HepG2 (cell line): ENCODE results near the gene SERINC5. TPM values are rescaled to one million over a fixed set of nuclear protein-coding genes. Genes with fewer than 3 reads are reported as not detected.

ENCODE experiments used
- EEA1 ChIP-seq: sonication (generic); formaldehyde crosslinking; IDR thresholded peaks from 2 replicates; pipeline ENCODE4 v1.5.1; 2020; ENCODE audit warnings: mild to moderate bottlenecking, missing genetic modification reagents, borderline replicate concordance
- ERF ChIP-seq: IDR thresholded peaks from 2 replicates; pipeline ENCODE4 v1.6.1; 2018; ENCODE audit warnings: missing biosample characterization, missing genetic modification reagents
- JUND ChIP-seq: sonication (generic); formaldehyde crosslinking; IDR thresholded peaks from 2 replicates; pipeline ENCODE4 v1.8.0; 2022; ENCODE audit warnings: mild to moderate bottlenecking, missing genetic modification reagents
- NCOA2 ChIP-seq: sonication (generic); formaldehyde crosslinking; IDR thresholded peaks from 2 replicates; pipeline ENCODE4 v1.8.0; 2022; ENCODE audit warnings: inconsistent platforms
- NFE2L2 ChIP-seq: fragments of 150-350 bp; IDR thresholded peaks from 2 replicates; pipeline ENCODE4 v1.6.1; 2014; ENCODE audit warnings: low read length
- POGZ ChIP-seq: sonication (generic); formaldehyde crosslinking; IDR thresholded peaks from 2 replicates; pipeline ENCODE4 v1.4.0; 2020; ENCODE audit warnings: mild to moderate bottlenecking, missing genetic modification reagents
- RXRA ChIP-seq: sonication (generic); formaldehyde crosslinking; IDR thresholded peaks from 2 replicates; pipeline ENCODE4 v1.5.1; 2020; ENCODE audit warnings: missing genetic modification reagents
- SOX5 ChIP-seq: IDR thresholded peaks from 2 replicates; pipeline ENCODE4 v1.6.1; 2016; ENCODE audit warnings: borderline replicate concordance
- ZBTB8A ChIP-seq: sonication (generic); formaldehyde crosslinking; IDR thresholded peaks from 2 replicates; pipeline ENCODE4 v1.4.0; 2020; ENCODE audit warnings: mild to moderate bottlenecking, low read depth, missing genetic modification reagents, borderline replicate concordance
- ZFP1 ChIP-seq: IDR thresholded peaks from 2 replicates; pipeline ENCODE4 v1.6.1; 2016
- ZNF781 ChIP-seq: sonication (generic); formaldehyde crosslinking; IDR thresholded peaks from 2 replicates; pipeline ENCODE4 v1.5.1; 2020; ENCODE audit warnings: borderline replicate concordance, mild to moderate bottlenecking, missing genetic modification reagents; ENCODE audit errors: not compliant biosample characterization
- polyA plus RNA-seq, 8 experiments: library from polyadenylated mRNA; depleted of rRNA in 3 of 8; stranded (reverse) in 7 of 8; unstranded in 1 of 8; fragments of >200 nt; fragmentation: Illumina TruSeq in 4 of 8; extraction: Trizol in 4 of 8; gene quantifications; 2 replicates each; pipeline versions ENCODE4 v1.2.1 to v1.2.3, GENCODE V29; 2011 to 2016; ENCODE audit warnings: low read depth in 4 of 8, missing spikeins in 1 of 8, mixed read lengths in 1 of 8; ENCODE audit not compliant: insufficient read depth in 1 of 8
- total RNA-seq, 5 experiments: library from RNA; depleted of rRNA; stranded (reverse); fragments of >200 nt; fragmentation: Illumina TruSeq; extraction: Trizol; gene quantifications; 2 replicates each; pipeline ENCODE4 v1.2.3, GENCODE V29; 2016; ENCODE audit warnings: low read depth in 1 of 5
- TF ChIP-seq, protein P1 (sequence below): sonication (generic); formaldehyde crosslinking; conservative IDR thresholded peaks from 2 replicates; pipeline ENCODE4 v1.4.0; 2020; ENCODE audit warnings: mild to moderate bottlenecking, missing genetic modification reagents, moderate library complexity
- TF ChIP-seq, protein P2 (sequence below): sonication (generic); formaldehyde crosslinking; IDR thresholded peaks from 2 replicates; pipeline ENCODE4 v1.4.0; 2020; ENCODE audit warnings: mild to moderate bottlenecking, missing genetic modification reagents, borderline replicate concordance
- TF ChIP-seq, protein P3 (sequence below): sonication (generic); formaldehyde crosslinking; IDR thresholded peaks from 2 replicates; pipeline ENCODE4 v1.4.0; 2020; ENCODE audit warnings: missing genetic modification reagents, low read depth, mild to moderate bottlenecking, borderline replicate concordance
- TF ChIP-seq, protein P4 (sequence below): sonication (generic); formaldehyde crosslinking; IDR thresholded peaks from 2 replicates; pipeline ENCODE4 v1.4.0; 2020; ENCODE audit warnings: missing genetic modification reagents

SERINC5 gene
- total and polyA plus RNA-seq, 2 of the 13 experiments (the other 11 are each of a cell fraction or from before 2014, with no cell fraction given) = 17.3 to 22.8 TPM

DNA sequence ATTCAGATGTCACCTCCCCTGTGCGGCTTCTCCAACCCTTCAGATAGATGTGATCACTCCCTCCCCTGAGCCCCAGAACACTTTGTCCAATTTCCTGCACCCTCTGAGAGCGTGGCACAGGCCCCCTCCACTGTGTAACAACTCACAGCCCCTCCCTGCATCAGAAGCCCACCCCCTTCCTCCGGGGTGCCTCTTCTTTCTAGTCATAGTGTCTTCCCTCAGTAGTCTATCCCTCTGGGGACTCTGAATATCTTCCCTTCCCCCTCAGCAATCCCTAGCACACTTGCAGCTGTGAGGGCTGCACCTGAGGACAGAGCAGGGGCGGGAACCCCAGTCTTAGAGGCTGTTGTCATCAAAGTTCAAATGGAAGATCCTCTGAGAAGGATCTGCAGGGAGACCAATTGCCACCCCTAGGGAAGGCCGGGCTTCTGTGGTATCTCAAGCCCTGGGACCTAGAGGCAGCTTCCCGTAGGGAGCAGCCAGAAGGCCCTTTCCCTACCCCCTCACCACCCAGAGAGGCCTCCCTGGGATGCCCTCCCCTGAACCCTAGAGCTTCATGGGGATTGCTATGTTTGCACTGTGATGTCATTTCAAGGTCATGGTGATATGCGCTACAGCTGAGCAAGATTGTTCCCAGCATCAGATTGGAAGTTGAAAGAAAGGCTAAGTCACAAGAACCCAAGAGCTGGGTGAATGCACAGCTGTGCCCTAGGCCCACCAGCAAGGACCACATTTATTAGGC is 150.0 kb downstream of the SERINC5 start (continued):
- TF ChIP-seq, protein P1, sequence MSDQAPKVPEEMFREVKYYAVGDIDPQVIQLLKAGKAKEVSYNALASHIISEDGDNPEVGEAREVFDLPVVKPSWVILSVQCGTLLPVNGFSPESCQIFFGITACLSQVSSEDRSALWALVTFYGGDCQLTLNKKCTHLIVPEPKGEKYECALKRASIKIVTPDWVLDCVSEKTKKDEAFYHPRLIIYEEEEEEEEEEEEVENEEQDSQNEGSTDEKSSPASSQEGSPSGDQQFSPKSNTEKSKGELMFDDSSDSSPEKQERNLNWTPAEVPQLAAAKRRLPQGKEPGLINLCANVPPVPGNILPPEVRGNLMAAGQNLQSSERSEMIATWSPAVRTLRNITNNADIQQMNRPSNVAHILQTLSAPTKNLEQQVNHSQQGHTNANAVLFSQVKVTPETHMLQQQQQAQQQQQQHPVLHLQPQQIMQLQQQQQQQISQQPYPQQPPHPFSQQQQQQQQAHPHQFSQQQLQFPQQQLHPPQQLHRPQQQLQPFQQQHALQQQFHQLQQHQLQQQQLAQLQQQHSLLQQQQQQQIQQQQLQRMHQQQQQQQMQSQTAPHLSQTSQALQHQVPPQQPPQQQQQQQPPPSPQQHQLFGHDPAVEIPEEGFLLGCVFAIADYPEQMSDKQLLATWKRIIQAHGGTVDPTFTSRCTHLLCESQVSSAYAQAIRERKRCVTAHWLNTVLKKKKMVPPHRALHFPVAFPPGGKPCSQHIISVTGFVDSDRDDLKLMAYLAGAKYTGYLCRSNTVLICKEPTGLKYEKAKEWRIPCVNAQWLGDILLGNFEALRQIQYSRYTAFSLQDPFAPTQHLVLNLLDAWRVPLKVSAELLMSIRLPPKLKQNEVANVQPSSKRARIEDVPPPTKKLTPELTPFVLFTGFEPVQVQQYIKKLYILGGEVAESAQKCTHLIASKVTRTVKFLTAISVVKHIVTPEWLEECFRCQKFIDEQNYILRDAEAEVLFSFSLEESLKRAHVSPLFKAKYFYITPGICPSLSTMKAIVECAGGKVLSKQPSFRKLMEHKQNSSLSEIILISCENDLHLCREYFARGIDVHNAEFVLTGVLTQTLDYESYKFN = peak; percentile 88
- TF ChIP-seq JUND (CRISPR knock-in tag) (no peak), SOX5 (CRISPR knock-in tag) (peak; percentile 60; the same call in 1 of the 2 replicates), POGZ (CRISPR knock-in tag) (peak; percentile 68), ZBTB8A (no peak), EEA1 (CRISPR knock-in tag) (no peak), ERF (CRISPR knock-in tag) (0 out of 2 replicates have a peak, but pooled peaks have one; percentile 19), ZFP1 (0 out of 2 replicates have a peak, but pooled peaks have one; percentile 52), RXRA (peak; percentile 97), ZNF781 (CRISPR knock-in tag) (no peak), NCOA2 (CRISPR knock-in tag) (peak; percentile 88), NFE2L2 (no peak)
- TF ChIP-seq, protein P2, sequence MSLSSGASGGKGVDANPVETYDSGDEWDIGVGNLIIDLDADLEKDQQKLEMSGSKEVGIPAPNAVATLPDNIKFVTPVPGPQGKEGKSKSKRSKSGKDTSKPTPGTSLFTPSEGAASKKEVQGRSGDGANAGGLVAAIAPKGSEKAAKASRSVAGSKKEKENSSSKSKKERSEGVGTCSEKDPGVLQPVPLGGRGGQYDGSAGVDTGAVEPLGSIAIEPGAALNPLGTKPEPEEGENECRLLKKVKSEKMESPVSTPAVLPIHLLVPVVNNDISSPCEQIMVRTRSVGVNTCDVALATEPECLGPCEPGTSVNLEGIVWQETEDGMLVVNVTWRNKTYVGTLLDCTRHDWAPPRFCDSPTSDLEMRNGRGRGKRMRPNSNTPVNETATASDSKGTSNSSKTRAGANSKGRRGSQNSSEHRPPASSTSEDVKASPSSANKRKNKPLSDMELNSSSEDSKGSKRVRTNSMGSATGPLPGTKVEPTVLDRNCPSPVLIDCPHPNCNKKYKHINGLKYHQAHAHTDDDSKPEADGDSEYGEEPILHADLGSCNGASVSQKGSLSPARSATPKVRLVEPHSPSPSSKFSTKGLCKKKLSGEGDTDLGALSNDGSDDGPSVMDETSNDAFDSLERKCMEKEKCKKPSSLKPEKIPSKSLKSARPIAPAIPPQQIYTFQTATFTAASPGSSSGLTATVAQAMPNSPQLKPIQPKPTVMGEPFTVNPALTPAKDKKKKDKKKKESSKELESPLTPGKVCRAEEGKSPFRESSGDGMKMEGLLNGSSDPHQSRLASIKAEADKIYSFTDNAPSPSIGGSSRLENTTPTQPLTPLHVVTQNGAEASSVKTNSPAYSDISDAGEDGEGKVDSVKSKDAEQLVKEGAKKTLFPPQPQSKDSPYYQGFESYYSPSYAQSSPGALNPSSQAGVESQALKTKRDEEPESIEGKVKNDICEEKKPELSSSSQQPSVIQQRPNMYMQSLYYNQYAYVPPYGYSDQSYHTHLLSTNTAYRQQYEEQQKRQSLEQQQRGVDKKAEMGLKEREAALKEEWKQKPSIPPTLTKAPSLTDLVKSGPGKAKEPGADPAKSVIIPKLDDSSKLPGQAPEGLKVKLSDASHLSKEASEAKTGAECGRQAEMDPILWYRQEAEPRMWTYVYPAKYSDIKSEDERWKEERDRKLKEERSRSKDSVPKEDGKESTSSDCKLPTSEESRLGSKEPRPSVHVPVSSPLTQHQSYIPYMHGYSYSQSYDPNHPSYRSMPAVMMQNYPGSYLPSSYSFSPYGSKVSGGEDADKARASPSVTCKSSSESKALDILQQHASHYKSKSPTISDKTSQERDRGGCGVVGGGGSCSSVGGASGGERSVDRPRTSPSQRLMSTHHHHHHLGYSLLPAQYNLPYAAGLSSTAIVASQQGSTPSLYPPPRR (CRISPR knock-in tag) = peak; percentile 73; the same call in 1 of the 2 replicates
- TF ChIP-seq, protein P3, sequence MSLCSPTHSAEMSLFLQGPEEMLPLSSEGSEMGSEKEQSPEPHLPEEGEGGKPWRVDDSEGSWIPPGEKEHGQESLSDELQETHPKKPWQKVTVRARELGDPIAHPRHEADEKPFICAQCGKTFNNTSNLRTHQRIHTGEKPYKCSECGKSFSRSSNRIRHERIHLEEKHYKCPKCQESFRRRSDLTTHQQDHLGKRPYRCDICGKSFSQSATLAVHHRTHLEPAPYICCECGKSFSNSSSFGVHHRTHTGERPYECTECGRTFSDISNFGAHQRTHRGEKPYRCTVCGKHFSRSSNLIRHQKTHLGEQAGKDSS (CRISPR knock-in tag) = 0 out of 2 replicates have a peak, but pooled peaks have one; percentile 47
- TF ChIP-seq, protein P4, sequence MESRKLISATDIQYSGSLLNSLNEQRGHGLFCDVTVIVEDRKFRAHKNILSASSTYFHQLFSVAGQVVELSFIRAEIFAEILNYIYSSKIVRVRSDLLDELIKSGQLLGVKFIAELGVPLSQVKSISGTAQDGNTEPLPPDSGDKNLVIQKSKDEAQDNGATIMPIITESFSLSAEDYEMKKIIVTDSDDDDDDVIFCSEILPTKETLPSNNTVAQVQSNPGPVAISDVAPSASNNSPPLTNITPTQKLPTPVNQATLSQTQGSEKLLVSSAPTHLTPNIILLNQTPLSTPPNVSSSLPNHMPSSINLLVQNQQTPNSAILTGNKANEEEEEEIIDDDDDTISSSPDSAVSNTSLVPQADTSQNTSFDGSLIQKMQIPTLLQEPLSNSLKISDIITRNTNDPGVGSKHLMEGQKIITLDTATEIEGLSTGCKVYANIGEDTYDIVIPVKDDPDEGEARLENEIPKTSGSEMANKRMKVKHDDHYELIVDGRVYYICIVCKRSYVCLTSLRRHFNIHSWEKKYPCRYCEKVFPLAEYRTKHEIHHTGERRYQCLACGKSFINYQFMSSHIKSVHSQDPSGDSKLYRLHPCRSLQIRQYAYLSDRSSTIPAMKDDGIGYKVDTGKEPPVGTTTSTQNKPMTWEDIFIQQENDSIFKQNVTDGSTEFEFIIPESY (CRISPR knock-in tag) = no peak
